ENCODE results near the gene SYT13.

Gene SYT13, protein sequence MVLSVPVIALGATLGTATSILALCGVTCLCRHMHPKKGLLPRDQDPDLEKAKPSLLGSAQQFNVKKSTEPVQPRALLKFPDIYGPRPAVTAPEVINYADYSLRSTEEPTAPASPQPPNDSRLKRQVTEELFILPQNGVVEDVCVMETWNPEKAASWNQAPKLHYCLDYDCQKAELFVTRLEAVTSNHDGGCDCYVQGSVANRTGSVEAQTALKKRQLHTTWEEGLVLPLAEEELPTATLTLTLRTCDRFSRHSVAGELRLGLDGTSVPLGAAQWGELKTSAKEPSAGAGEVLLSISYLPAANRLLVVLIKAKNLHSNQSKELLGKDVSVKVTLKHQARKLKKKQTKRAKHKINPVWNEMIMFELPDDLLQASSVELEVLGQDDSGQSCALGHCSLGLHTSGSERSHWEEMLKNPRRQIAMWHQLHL

DNA sequence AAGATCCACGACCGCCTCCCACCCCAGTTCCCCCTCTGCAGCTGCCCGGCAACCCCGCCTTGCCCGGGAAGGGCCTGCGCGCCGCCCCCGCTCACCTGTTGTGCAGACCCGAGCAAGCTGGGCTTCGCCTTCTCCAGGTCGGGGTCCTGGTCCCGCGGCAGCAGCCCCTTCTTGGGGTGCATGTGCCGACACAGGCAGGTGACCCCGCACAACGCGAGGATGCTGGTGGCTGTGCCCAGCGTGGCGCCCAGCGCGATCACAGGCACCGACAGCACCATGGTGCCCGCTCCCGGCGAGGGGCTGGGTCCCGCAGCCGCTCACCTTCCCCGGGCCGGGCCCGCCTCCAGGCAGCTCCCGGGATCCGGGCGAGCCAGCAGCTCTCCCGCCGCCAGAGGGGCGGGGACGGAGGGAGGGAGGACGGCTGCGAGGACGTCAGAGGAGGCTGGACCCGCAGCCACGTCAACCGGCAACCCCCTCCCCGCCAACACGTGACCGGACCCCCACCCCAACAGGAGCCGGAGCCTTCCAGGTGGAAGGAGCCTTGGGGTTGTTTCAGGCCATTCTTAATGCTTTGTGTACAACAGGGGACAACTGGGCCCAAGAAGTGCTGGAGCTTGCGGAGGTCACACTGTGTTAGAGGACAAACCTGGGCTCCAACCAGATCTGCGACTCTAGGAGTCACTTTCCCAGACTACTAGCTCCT is at the start of gene SYT13:
SYT13 (minus strand) TSS at position 412 of the 703 bp plus-strand sequence; CDS start at position 278, 134 bp downstream.
- DNase-seq (ENCODE audit: low spot score) = no peak

DNA sequence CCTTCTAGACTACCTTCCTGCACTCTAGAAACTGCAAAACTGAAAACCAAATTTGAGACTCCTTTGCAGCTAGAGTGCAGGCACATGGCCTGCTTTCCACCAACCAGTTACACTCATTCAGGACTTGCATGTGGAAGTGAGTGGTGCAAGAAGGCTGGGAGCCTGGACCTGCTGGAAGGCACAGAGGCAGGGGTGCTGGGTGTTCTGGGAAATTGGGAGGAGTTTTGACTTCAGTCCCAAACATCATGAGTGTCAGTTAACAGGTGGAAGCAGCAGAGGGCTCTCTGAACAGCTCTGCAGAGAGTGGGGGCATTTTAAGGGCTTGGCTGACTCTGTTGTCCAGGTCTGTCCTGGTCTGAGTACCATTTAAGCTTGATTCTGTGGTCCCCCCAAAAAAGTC is 49.3 kb upstream of the SYT13 start:
- DNase-seq (ENCODE audit: low spot score) = no peak

DNA sequence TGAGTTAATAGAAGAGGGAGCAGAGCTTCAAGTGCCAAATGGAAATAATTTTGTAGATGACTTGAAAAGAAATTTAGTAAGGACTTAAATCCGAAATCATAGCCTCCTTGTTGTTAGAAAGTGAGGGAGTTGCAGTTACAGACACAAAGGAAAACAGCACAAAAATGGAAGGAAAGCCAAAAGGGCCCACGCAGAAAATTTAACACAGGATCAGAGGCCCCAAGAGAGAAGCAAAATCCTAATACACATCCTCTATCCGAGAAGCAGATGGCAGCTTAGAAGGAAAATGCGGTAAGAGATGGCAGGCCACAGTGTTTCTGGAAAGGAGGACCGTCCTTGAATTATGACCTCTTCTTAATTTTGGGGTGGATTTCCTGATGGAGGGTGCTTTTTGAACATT is 48.7 kb upstream of the SYT13 start:
- no peak for DNase-seq (ENCODE audit: low spot score)

DNA sequence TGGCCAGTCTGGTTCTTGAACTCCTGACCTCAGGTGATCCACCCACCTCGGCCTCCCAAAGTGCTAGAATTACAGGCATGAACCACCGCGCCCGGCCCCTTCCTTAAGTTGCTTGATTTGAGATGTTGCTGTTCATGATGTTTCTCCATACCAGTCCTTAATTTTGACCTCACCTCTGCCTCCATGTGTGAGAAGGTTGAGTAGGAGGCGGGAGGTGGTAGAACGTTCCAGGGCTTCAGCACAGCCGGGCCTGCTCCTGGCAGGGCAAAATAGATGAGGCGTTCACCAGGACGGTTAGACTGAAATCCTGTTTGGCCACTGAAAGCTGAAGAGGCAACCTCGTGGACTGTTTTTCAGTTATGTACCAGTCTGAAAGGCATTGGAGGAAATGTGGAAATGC is 48.3 kb upstream of the SYT13 start:
- no peak for DNase-seq (ENCODE audit: low spot score)

DNA sequence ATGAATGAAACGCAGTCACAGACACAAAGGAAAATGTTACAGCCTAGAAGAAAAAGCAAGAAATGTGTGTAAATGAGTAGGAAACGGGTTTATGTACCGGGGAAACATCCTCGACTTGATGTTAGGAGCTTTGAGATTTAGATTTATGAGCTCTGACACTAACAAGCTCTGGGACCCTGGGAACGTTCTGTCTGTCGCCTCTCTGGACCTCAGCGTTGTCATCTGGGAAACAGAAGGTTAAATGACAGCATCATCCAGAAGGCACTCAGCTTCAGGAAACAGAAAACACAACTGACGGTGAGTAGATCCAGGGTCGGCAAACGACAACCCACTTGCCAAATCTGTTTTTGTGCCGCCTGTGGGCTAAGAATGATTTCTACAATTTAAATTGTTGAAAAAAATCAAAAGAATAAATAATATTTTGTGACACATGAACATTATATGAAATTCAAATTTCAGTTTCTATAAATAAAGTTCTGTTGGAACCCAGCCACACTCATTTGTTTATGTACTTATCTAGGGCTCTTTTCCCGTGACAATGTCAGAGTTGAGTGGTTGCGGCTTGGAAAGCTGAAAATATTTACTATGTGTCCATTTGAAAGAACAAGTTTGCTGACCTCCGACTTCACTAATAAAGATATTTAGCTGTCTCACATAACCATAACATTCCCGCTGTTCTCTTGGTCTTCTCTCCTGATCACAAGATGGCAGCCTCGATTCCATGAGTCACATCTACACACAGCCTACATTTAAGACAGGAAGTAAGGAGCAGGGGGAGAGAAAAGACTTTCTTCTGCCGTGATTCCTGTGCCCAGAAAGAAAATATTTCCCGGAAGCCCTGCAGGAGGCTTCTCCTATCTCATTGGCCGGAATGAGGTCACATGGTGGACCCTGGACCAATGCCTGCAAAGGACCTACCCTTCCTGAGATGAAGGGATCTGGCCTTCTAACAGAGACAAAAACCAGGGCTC is 47.1 kb upstream of the SYT13 start:
- peak; percentile 59 for DNase-seq (ENCODE audit: low spot score)

DNA sequence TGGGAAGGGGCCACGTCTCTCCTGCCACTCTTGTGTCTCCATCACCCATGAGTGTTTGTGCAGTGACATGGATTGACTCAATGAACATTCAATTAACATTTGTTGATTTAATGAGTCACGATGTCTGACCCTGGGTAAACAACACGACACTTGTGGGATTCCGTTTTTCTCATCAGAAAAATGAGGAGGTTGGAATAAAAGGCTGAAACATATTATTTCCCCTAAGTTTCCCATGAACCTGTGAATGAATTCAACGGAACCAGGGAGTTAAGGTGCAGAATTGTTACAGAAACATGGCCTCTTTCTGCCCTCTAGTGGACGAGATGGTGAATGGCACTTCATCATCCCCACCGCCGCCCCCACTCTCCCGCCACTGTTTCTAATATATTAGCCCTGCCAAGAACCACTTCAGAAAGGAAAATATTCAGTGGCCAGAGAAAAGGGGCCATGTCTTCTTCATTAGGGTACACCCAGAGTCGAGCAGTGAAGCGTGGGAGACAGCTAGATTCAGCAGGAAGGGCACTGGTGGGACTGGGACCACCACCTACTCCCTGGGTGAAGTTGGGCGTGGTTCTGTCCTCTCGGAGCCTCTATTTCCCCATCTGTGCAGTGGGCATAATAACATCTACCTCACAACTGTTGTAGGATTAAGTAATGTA is 46.3 kb upstream of the SYT13 start:
- peak; percentile 36 for DNase-seq (ENCODE audit: low spot score)

DNA sequence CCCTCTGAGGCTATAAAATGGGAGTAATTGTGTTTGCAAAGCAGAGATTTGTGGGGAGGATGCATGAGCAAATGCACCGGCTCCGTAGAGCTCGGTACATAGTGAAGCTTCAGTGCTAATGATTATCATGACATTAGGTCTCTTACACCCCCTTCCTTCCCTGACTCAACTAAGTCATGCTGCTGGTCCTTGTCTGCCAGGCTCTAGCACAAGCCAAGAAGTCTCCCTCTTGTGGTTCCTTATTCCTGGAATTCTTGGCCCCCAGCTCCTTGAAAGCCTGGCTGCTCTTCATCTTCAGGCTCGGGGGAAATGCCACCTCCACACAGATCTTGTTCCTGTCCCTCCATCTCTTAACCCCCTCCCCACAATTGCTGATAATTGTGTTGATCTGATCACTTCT is 45.7 kb upstream of the SYT13 start:
- no peak for DNase-seq (ENCODE audit: low spot score)

DNA sequence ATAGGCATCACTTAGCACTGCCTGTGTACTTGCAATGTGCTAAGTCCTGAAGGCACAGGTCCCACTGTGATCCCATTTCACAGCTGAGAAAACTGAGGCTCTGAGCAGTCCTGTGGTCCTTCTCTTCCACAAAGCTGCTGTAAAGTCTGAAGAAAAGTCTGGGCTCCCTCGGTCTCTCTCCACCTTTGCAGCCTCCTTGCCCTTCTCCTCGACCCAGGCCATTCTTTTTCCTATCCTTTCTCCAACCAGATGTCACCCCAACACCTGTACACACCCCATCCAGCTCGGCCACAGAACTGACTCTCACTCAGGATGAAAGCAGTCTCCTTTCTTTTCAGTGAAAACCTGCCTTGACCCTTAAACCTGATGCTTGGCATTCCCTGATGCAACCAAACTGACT is 42.6 kb upstream of the SYT13 start:
- DNase-seq (ENCODE audit: low spot score) = no peak

DNA sequence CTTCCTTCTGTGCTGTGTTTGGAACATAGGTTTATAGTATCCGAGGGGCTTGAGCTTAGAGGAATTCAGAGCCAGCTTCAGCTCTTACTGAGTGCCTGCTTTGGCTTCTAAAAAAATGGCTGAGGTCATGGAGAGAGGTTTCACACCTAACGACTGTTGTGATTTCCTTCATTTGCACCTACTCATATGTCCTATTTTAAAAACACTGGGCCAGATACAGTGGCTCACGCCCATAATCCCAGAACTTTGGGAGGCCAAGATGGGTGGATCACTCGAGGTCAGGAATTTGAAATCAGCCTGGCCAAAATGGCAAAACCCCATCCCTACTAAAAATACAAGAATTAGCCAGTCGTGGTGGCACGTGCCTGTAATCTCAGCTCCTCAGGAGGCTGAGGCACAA is 38.3 kb upstream of the SYT13 start:
- no peak for DNase-seq (ENCODE audit: low spot score)

DNA sequence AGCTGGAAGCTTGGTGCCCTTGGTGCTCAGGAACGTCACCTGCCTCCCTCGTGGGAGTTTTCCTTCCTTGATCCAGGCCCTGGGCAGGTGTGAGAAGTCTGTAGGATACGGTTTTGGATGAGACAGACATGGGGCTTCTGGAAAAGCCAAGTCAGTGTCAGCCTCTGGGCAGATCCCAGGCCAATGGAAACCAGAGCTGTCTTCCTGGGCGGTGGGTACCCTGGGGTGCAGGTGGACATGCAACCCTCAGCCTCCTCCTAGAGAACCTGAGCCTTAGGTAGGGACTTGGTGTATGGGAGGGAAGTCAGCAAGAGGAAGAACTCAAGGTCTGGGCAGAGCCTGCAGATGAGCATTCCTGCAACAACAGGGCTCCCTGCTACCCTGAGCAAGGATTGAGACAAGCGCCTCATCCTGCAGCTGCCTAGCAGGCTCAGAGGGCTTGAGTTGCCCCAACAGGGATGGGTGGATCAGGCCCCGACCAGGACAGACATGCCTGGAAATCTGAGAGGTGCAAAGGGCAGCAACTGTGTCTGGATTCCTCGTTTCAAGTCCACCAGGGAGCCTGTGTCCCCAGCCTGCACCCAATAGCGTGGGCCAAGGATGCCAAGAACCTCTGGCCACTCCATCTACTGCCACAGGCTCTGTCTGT is 37.6 kb upstream of the SYT13 start:
- no peak for DNase-seq (ENCODE audit: low spot score)

DNA sequence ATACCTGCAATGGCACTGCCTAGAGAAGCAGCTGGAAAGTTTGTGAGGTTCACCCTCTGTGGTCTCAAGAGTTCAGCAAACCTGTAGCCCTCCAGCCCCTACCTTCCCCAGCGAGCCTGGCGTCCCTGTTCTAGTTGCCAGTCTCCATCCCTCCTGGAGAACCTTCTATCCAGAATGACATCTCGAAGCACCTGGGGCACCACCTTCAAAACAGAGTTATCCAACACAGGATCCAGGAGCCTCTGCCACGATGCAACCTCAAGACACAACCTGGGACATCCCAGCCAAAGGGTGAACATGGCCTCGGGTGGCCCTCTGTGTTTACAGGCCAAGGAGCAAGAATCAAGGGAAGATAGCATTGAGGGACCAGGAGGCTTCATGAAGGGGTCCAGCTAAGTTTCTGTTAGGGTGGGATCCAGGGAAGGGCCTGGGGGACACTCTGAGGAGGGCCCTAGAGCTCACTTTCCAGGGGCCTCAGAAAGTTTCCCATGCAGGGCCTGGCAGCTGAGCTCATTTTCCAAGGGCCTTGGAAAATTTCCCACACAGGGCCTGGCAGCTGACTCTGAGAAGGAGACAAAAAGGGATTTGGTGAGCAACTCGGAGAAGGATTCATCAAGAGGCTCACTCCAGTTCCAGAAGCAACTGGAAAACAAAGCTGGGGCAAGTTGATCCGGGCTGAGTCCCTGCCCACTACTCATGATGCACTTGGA is 36.9 kb upstream of the SYT13 start:
- no peak for DNase-seq (ENCODE audit: low spot score)

DNA sequence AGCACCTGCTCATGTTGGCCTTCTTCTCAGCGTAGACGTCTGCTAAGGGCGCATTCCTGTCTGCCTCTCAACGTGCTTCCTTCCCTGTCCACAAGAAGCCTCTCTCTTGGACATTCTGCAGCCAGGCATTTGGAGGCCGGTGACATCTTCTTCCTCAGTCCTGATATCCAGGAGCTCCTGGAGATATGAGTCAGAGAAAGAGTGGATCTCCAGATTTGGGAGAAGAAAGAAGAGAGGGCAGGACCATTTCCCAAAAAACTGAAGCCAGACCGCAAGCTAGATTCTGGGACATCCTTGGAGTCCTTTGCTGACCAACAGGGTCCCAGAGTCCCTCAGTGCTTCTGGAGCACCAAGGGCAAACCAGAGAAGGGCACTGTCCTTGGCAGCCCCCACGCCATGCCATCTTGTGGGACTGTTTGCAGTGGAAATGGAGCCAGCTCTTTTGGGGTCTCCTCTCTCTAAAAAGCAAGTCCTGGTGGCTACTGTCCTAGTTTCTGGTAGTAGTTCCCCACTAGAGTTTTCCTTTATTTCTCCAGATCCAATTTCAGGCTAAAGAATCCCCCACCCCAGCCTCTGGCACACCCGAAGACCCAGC is 36.1 kb upstream of the SYT13 start:
- DNase-seq (ENCODE audit: low spot score) = no peak

DNA sequence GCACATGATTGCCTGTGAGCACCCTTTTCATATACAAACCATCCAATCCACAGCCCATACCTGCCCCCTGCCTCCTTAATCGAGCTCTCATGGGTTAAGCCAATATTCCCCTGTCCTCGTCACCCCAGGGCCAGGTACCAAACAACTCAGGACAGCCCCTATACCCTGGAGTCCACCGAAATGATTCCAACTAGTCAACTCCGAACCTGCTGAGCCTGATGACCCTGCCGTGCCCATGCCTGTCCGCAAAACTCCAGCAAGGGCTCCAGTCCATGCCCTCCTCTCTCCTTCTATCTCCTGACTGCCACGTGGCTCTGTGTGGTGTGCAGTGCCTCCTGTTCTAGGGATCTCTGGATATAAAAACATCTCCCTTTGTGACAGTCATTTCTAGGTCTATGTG is 35.5 kb upstream of the SYT13 start:
- no peak for DNase-seq (ENCODE audit: low spot score)

DNA sequence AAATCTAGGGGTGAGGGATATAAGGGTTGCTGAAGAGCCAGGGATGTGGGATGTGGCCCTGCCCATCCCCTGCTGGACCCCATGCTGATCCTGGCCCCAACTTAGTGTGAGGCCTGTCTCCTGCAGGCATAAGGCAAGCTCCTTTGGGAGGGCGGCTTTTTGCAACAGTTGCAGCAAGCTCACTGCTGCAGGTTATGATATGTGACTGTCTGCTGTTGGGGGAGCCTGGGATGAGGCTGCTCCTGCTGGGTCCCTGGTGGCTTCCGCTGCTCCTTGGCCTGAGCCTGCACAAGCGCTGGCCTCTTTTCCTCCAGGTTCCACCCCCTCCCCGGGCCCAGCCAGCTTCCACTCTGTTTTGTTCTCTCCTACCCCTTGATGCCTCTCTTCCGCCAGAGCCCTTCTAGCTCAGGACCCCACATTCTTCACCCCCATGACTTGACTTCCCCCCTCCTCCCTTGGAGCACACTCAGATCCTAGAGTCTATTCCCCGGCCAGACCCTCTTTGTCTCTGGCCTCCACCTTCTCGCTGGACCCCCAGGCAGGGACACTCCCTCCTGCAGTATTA is 35.0 kb upstream of the SYT13 start:
- DNase-seq (ENCODE audit: low spot score) = no peak

DNA sequence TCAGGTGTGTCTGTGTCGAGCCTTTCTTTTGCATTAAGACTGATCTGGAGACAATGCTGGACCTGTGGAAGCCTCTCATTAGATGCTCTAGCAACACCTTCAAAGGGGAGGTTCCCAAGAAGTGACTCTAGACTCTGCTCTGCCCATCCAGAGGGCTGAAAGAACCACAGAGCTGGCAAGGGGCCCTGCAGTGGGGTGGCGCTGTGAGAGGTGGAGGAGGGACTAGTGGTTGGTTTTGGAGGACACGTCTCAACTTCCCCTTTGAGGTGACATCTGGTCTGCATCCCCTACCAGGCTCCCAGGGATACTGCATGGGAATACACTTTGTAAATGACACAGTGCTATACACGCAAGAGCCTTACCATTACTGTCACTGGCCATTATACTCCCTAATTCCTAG is 34.2 kb upstream of the SYT13 start:
- no peak for DNase-seq (ENCODE audit: low spot score)

DNA sequence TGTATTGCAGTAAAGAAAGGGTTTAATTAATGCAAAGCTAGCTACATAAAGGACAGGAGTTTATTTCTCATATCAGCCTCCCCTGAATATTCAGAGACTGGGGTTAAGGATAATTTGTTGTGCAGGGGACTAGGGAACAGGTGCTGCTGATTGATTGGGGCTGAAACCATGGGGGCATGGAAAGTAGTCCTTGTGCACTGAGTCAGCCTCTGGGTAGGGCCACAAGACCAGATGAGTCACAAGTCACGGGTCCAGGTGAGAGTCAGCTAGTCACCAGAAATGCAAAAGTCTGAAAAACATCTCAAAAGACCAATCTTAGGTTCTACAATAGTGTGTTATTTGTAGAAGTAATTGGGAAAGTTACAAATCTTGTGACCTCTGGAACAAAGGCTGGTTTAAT is 32.9 kb upstream of the SYT13 start:
- DNase-seq (ENCODE audit: low spot score) = no peak

DNA sequence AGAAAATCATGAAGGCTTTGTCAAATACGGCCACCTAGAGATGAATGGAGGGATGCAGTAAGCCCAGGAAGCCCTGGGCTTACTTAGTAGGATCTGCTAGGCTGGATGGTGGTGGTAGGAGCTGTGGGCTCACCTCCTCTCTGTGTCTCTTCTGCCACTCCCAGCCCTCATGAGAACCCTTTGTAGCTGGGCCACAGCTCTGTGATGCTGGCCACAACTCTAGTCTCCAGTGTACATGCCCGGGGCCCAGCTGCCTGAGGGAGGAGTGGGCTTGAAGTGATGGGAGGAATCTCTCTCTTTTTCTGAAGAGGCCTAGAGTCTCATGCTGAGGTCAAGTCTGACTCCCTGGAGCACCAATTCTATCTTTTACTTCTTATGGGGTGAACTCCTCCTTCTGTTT is 32.4 kb upstream of the SYT13 start:
- DNase-seq (ENCODE audit: low spot score) = no peak

DNA sequence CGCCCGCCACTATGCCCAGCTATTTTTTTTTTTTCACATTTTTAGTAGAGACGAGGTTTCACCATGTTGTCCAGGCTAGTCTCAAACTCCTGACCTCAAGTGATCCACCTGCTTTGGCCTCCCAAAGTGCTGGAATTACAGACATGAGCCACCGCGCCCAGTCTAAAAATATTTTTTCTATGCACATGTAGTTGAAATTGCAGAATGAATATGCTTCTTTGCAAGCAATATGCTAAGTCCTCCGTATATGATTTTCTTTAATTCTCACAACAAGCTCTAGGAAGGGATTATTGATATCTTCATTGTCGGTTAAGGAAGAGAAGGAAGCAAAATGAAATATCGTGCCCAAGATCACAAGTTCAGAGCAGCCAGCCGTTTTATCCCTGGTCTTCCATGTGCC is 30.1 kb upstream of the SYT13 start:
- no peak for DNase-seq (ENCODE audit: low spot score)

DNA sequence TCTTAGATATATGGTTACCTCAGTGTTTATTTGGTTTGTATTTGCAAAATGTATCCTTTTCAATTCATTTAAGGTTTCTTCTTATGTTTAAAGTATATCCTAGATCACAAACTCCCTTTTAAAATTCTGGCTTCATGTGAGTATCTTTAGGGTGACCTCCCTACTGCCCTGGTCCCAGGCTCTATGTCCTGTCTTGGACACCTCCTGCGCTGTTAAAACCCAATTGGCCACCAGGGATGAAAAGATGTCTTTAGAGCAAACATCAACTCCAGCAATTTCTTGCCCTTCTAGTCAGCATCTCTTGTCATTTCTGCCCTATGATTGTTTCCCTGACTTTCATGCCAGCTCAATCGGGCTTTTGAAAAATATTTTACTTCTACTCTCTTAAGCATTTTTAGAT is 28.8 kb upstream of the SYT13 start:
- no peak for DNase-seq (ENCODE audit: low spot score)
